Esophagus (tissue), 2 donors: ENCODE results near the gene BUB1. TPM values are rescaled to one million over a fixed set of nuclear protein-coding genes. Genes with fewer than 3 reads are reported as not detected.
A peak's percentile ranks its signal among the peaks of the same experiment; 100 is the strongest.
"Not testable (repeated sequence)": the region's sequence is repeated elsewhere in the genome, so short reads cannot be mapped to it uniquely, and the experiment has no call there.

Experiments
- H3K27ac ChIP-seq, 2 donors: one replicate each; pipeline ENCODE4 v1.5.1; 2013; ENCODE audit warnings: low read depth in 2 of 2, mild to moderate bottlenecking in 2 of 2, inconsistent platforms in 1 of 2, low read length in 1 of 2, moderate library complexity in 1 of 2
- H3K27me3 ChIP-seq, 2 donors: one replicate each; pipeline ENCODE4 v1.6.1; 2013; ENCODE audit warnings: low read length in 2 of 2, control low read depth in 1 of 2, mild to moderate bottlenecking in 1 of 2; ENCODE audit not compliant: insufficient read depth in 2 of 2, control insufficient read depth in 1 of 2
- H3K36me3 ChIP-seq, 2 donors: one replicate each; pipeline ENCODE4 v1.6.1; 2013; ENCODE audit warnings: low read length in 1 of 2; ENCODE audit not compliant: control insufficient read depth in 2 of 2, insufficient read depth in 2 of 2
- H3K4me1 ChIP-seq, 2 donors: one replicate each; pipeline ENCODE4 v1.6.1; 2013; ENCODE audit warnings: low read length in 1 of 2; ENCODE audit not compliant: control insufficient read depth in 2 of 2, insufficient read depth in 2 of 2
- H3K4me3 ChIP-seq, 2 donors: one replicate each; pipeline ENCODE4 v1.5.1; 2013; ENCODE audit warnings: low read length in 2 of 2, mild to moderate bottlenecking in 2 of 2, low read depth in 1 of 2, moderate library complexity in 1 of 2
- H3K9me3 ChIP-seq, 2 donors: one replicate each; pipeline ENCODE4 v1.6.1; 2013; ENCODE audit warnings: mild to moderate bottlenecking in 2 of 2, low read depth in 1 of 2, low read length in 1 of 2, moderate library complexity in 1 of 2; ENCODE audit not compliant: control insufficient read depth in 2 of 2, insufficient read depth in 1 of 2
- WGBS, 2 donors: extraction: QIAGEN DNeasy Blood & Tissue Kit; methylation state at CpG; one replicate each; pipeline ENCODE4 v1.1.7; 2013; 5-methylcytosine and 5-hydroxymethylcytosine counted together
- polyA plus RNA-seq, 2 donors: library from polyadenylated mRNA; stranded (reverse); fragments of 200-250 nt; gene quantifications; one replicate each; pipeline ENCODE4 v1.2.3, GENCODE V29; 2013
- donor health status: healthy with polysubstance abuse.
- donor health status: Bipolar disorder and iron deficiency.

Gene BUB1
- polyA plus RNA-seq, 2 donors = 2.3 to 5.3 TPM

DNA sequence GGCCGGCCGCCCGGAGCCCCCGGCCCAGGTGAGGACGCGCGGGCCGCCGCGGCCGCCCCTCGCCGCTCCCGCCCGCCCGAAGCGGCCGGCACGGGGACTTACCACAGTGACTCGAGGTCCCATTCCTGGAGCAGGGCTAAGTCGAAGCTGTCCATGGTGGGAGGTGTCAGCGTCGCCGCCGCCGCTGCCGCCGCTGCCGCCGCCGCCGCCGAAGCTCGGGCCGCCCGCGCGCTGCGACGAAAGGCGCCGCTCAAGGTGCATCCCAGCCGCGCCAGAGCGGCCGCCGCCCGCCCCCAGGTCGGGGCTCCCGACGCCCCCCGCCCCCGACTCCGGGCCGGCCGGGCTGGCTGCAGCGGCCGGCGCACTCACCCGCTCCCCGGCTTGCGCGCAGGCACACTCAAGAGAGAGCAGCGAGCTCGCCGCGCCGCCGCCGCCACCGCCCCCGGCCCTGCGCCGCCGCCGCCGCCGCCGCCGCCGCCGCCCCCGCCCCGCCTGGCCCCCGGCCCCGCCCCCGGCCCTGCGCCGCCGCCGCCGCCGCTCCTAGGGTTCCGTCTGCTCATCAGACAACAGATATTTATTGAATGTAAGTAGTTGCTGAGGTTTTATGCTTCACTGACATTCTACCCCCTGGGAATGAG lies 67.1 kb downstream of the BUB1 start:
- H3K27me3 ChIP-seq, H3K9me3 ChIP-seq, H3K36me3 ChIP-seq, H3K27ac ChIP-seq, H3K4me1 ChIP-seq: not testable (repeated sequence)
- 0% methylated on average over 25 to 48 of the region's 94 CpGs for WGBS, 2 donors
- H3K4me3 ChIP-seq = peak overlapping the region in 1 of 2 donors; percentile 28

DNA sequence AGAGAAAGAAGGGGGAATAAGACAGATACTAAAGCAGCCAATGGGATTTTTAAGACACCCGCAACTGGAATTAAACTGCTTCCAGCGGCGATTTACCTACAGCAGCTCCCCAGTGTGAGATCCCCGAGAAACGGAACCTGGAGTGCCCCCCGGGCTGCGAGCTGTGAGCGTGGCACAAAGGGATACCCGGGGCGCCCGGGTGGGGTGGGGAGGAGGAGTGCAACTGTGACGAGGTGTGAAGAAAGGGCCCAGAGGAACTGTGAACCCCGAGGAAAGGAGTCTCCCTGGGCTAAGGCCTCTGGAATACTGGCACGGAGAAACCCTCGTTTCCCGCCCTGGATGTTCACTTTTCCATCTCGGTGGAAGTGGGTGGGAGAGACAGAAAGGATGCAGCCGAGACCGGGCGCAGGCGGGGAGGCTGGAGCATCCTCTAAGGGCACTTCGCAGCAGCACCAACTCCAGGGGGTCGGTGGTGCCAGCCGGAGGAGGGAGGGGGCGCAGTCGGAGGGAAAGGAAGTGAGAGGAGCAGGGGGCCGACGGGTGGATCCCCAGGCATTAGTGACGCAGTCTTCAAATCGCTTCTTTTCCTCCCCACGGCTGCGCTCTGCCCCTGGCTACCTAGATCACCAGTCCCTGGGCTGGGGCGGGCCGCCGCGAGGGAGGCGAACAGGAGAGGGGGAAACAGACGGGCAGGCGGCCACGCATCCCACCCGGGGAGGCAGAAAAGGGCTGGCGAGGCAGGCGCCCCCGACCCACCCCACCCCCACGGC lies 67.8 kb downstream of the BUB1 start:
- WGBS, 2 donors = 0 to 4% methylated on average over 5 to 28 of the region's 45 CpGs
- not testable (repeated sequence) for H3K36me3 ChIP-seq, H3K27me3 ChIP-seq, H3K4me1 ChIP-seq, H3K4me3 ChIP-seq, H3K27ac ChIP-seq, H3K9me3 ChIP-seq

DNA sequence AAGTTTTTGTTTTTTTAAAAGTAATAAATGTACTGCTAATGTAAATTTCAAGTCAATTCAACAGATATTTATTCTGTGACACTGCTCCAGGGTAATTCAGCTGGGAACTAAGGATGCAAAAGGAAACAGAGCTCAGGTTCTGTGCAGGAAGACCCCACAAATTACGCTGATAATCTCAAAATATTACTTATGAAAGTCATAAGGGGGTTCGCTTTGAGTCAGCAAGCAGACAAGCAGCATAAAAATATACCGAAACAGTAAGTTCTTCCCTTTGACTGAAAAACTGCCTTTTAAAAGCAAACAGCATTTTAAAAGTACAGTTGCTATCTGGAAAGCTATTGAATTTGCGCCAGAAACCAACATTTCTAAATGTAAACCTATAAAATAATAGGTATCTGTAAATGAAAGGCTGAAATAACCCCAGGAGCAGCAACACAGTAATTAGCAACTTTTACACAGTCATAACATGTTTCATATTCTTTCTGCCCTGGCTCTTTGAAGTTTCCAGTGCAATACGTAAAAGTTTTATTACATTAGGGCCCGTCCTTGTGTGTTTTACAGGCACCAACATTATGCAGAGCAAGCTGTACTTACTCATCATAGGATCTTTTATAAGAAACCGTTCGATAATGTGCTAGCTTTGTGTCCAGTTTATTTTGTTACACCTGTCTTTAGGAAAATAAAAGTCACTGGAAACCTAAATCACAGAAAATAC lies 68.9 kb downstream of the BUB1 start:
- H3K9me3 ChIP-seq, H3K27ac ChIP-seq, H3K4me1 ChIP-seq, H3K4me3 ChIP-seq, H3K36me3 ChIP-seq, H3K27me3 ChIP-seq: not testable (repeated sequence)
- no CpG with 5 or more reads among the region's 8 CpGs for WGBS, 2 donors

DNA sequence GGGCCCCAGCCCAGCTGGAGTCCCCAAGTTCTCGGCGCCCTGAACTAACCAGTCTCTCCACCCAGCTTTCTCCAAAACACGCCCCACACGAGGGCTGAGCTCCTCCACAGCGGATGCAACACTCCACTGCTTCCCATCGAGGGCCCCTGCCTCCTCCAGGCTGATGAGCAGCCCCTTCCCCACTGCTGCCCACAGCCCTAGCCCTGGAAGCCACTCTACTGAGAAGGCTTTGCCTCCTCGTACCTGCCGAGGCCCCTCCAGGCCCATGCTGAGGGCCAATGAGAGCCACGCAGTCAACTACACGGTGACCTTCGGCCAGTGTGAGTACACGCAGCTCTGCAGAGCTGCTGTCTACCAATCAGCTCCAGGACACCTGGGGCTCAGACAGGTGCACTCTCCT lies 72.8 kb downstream of the BUB1 start:
- not testable (repeated sequence) for H3K36me3 ChIP-seq, H3K4me3 ChIP-seq, H3K4me1 ChIP-seq, H3K27me3 ChIP-seq, H3K27ac ChIP-seq, H3K9me3 ChIP-seq
- WGBS, 2 donors = 81% methylated on average over 6 to 11 of the region's 12 CpGs

DNA sequence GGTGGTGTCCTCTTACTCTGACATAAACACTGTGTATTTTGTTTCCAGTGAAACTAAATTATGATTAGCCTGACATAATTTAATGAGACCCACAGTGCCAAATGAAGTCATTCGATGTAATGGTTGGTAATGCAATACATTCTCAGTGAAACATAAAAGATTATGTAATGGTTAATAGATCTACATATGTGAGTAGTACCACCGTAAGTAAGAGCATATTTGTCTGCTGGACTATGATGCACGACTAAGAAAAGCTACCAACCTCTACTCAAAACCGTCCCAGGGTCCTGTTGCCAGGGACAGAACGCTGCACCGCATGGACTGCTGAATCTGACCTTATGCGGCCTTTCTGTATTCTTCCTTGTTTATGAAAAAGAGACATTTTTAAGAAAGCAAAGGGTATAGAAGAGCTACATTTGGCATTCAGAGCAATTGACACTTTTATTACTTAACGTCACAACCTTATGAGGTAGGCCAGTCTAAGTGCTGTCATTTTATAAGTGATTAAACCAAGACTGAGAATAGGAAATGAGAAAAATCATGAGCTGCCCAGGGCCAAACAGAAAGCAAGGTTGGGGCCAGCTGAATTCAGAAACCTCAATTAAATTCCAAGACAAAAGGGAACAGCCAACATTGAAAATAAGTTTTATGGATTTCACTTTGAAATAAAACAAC lies 73.8 kb downstream of the BUB1 start:
- H3K36me3 ChIP-seq, H3K9me3 ChIP-seq, H3K4me1 ChIP-seq, H3K4me3 ChIP-seq, H3K27ac ChIP-seq, H3K27me3 ChIP-seq: not testable (repeated sequence)
- WGBS, 2 donors = no CpG with 5 or more reads among the region's 8 CpGs

DNA sequence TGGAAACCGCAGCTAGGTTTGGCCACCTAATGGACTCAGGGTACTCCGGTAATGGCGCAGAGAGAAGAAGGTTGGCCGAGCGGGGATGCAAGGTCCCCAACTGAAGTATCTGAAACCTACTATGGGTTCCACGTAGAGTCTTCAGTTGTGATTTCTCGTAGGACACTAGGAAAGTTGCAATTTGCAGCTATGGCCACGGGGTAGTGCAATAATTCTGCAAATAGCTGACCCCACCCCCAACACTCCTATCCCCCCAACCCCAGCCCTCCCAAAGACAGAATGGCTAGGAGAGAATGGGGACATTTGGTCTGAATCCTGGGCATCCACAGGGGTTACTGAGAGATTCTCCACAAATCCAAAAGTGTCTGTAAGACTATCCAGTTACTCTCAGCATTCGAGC lies 75.7 kb downstream of the BUB1 start:
- not testable (repeated sequence) for H3K27ac ChIP-seq, H3K27me3 ChIP-seq, H3K36me3 ChIP-seq, H3K4me1 ChIP-seq, H3K4me3 ChIP-seq, H3K9me3 ChIP-seq
- WGBS, 2 donors = 94 to 97% methylated on average over 5 of the region's 9 CpGs

DNA sequence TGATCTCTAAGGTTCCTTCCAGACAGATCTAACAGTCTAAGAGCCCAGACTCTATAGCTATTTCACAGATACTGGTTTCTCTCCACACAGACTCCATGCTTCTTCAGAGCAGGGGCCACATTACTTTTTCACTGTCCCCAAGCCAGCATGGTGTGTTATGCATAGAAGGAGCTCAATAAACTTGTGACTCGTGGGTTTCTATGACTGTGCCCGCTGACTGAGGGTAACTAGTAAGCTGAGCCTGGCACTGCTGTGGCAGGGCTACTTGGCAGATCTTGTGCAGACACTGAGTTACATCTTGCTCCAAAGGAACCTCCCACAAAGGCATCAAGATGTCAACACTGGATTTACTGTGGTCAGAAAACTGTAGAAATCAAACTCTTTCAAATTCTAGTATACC lies 85.9 kb downstream of the BUB1 start:
- not testable (repeated sequence) for H3K4me3 ChIP-seq, H3K36me3 ChIP-seq, H3K27ac ChIP-seq, H3K27me3 ChIP-seq, H3K4me1 ChIP-seq, H3K9me3 ChIP-seq
- WGBS, 2 donors = no CpG with 5 or more reads among the region's 2 CpGs

DNA sequence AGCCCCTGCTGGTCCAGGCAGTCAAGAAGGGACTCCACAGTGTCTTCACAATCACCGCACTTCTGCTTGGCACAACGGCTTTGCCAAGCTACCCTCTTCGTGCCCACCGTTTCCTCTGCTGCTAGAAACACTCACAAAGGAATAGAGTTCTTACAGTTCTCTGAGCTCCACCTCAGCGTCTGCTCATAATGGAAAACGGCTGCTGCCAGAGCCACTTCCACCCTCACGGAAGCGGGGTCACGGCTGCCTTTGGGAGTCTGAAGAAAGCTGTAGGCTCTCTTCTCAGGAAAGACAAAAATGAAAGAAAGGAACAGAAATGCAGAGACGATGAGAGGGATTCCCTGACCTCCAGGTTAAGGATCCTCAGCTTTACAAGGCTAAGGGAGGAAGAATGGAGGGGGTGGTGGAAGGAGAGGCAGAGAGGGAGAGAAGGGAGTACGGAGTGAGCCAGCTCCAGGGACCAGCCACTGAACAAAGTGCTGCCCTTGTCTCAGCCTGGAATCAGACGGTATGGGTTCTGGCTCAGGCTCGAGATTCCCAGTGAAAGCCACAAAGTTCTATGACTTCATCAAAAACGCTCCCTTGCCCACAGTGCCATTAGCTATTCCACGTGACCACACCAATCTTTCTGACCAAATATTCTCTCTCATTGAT lies 88.1 kb downstream of the BUB1 start:
- H3K4me1 ChIP-seq, H3K9me3 ChIP-seq, H3K27ac ChIP-seq, H3K27me3 ChIP-seq, H3K36me3 ChIP-seq, H3K4me3 ChIP-seq: not testable (repeated sequence)
- WGBS, 2 donors = no CpG with 5 or more reads among the region's 15 CpGs

DNA sequence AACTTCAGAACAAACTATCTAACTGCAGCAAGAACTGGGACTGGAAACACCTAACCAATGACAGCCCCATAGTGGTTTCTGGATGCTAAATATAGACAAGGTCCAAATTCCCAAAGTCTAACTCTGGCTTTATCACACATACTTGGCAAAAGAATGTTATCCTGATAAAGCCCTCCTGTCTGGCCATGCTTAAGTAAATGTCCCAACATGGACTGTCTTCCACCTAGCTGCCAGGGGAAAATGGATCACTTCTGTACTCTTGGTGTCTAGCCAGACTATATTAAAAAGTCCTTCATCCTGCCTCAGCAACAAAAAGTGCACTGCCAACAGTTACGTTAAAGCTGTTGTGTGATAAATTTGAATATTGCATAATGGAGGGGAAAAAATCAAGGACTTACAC lies 89.3 kb downstream of the BUB1 start:
- H3K9me3 ChIP-seq, H3K4me1 ChIP-seq, H3K4me3 ChIP-seq, H3K36me3 ChIP-seq, H3K27me3 ChIP-seq, H3K27ac ChIP-seq: not testable (repeated sequence)
- WGBS, 2 donors = no CpG with 5 or more reads among the region's 1 CpG
